OCI-LY7 (cell line): ENCODE results near the gene RAPGEF5. TPM values are rescaled to one million over a fixed set of nuclear protein-coding genes. Genes with fewer than 3 reads are reported as not detected.
A peak's percentile ranks its signal among the peaks of the same experiment; 100 is the strongest.

ENCODE experiments used
- BruUV-seq: library from RNA; stranded (reverse); fragments of 400-500 nt; replicated peaks from 2 replicates; lab custom pipeline; 2021; lab: Mats Ljungman, UMichigan
- CTCF ChIA-PET: fragments of 300-600 bp; sonication (Branson Sonifier 250); formaldehyde crosslinking; loops from one replicate; lab custom pipeline; 2022; ENCODE audit warnings: antibody characterized with exemption; ENCODE audit not compliant: unreplicated experiment; lab: Charles Lee
- POLR2A ChIA-PET: fragments of 300-600 bp; sonication (Branson Sonifier 250); formaldehyde crosslinking; loops from one replicate; lab custom pipeline; 2022; ENCODE audit warnings: antibody characterized with exemption; lab: Charles Lee
- DNase-seq: peaks from one replicate; pipeline ENCODE4 v3.0.0-alpha.2; 2015; ENCODE audit warnings: low spot score
- H2AFZ ChIP-seq: fragments of 200-600 bp; sonication (generic), shearing (Covaris generic); 2 replicates; pipeline ENCODE4 v1.6.1; 2014; ENCODE audit warnings: mild to moderate bottlenecking, antibody characterized with exemption, low read length, moderate library complexity
- H3K27ac ChIP-seq: fragments of 200-600 bp; sonication (generic); 2 replicates; pipeline ENCODE4 v1.5.1; 2014; ENCODE audit warnings: mixed run types, low read depth, mild to moderate bottlenecking, moderate library complexity, low read length, inconsistent platforms; ENCODE audit not compliant: poor library complexity, severe bottlenecking
- H3K36me3 ChIP-seq: fragments of 200-600 bp; sonication (generic); 2 replicates; pipeline ENCODE4 v1.6.1; 2014; ENCODE audit warnings: mild to moderate bottlenecking, antibody characterized with exemption, low read length, moderate library complexity, mixed read lengths; ENCODE audit not compliant: insufficient read depth
- H3K4me1 ChIP-seq: fragments of 200-600 bp; sonication (generic); 2 replicates; pipeline ENCODE4 v1.5.1; 2014; ENCODE audit warnings: mild to moderate bottlenecking, low read length; ENCODE audit not compliant: insufficient read depth, poor library complexity, severe bottlenecking
- H3K4me2 ChIP-seq: fragments of 200-600 bp; sonication (generic); 2 replicates; pipeline ENCODE4 v1.6.1; 2014; ENCODE audit warnings: mild to moderate bottlenecking, low read length
- H3K4me3 ChIP-seq: fragments of 200-600 bp; sonication (generic); 2 replicates; pipeline ENCODE4 v1.5.1; 2014; ENCODE audit warnings: mild to moderate bottlenecking, low read depth, low read length; ENCODE audit not compliant: poor library complexity, severe bottlenecking
- H3K79me2 ChIP-seq: fragments of 200-600 bp; sonication (generic); 2 replicates; pipeline ENCODE4 v1.6.1; 2016; ENCODE audit warnings: low read depth, mild to moderate bottlenecking, low read length, moderate library complexity, mixed read lengths; ENCODE audit not compliant: insufficient read depth
- H3K9me2 ChIP-seq: fragments of 200-600 bp; sonication (generic); 2 replicates; pipeline ENCODE4 v1.6.1; 2016; ENCODE audit warnings: mild to moderate bottlenecking, low read length, mixed read lengths; ENCODE audit not compliant: insufficient read depth
- H3K9me3 ChIP-seq: fragments of 200-600 bp; sonication (generic); 2 replicates; pipeline ENCODE4 v1.6.1; 2014; ENCODE audit warnings: mild to moderate bottlenecking, mixed run types, low read length, mixed read lengths
- H4K20me1 ChIP-seq: fragments of 200-600 bp; sonication (generic); 2 replicates; pipeline ENCODE4 v1.6.1; 2014; ENCODE audit warnings: mild to moderate bottlenecking, antibody characterized with exemption, low read length, moderate library complexity, mixed read lengths; ENCODE audit not compliant: insufficient read depth
- EZH2phosphoT487 ChIP-seq: fragments of 200-600 bp; sonication (generic); IDR thresholded peaks from 2 replicates; pipeline ENCODE4 v1.6.1; 2018; ENCODE audit warnings: low read depth, borderline replicate concordance, mild to moderate bottlenecking, mixed run types, antibody characterized with exemption, low read length, moderate library complexity, mixed read lengths
- intact Hi-C: fragments of 100-400 bp; cut with micrococcal nuclease; formaldehyde crosslinking; loops from one replicate; pipeline ENCODE4 v1.10.0; 2022; ENCODE audit not compliant: unreplicated experiment
- total RNA-seq, 2 experiments: library from RNA; depleted of rRNA in 1 of 2; stranded (reverse); fragments of >200 nt in 1 of 2; shearing (Covaris generic) in 1 of 2; gene quantifications; 2 replicates each; pipeline ENCODE4 v1.2.3, GENCODE V29; 2014 to 2022
- TF ChIP-seq, protein P1 (sequence below): fragments of 200-600 bp; sonication (generic); conservative IDR thresholded peaks from 2 replicates; pipeline ENCODE4 v1.5.1; 2014; ENCODE audit warnings: mild to moderate bottlenecking, antibody characterized with exemption, low read length, moderate library complexity, mixed read lengths

RAPGEF5 gene
- total RNA-seq, 2 experiments from 2014 or later, result 114 to 115 TPM

- Histone ChIP-seq H3K4me2 (peak overlapping the region; percentile 78), H3K9me3 (peaks cover 10% of the 10 kb centered on the region; the same call in 1 of the 2 replicates), H4K20me1 (peaks cover 20% of the 10 kb centered on the region; the same call in 1 of the 2 replicates), H3K4me1 (peaks cover 72% of the 10 kb centered on the region), H3K79me2 (peaks cover 85% of the 10 kb centered on the region), H3K36me3 (peaks cover 76% of the 10 kb centered on the region), H3K27ac (peak overlapping the region; percentile 82), H3K9me2 (no peaks in the 10 kb centered on the region), H3K4me3 (peak overlapping the region; percentile 53), H2AFZ (no peak overlapping the region)
- intact Hi-C loops, result loop anchor here (5.0 to 10.0 kb wide), 2 partner anchors 406 to 662 kb away; partner anchors contain the start of genes CDCA7L and HYCC1
- POLR2A ChIA-PET, result interaction anchor here (0.8 to 3.2 kb wide), 8 partner anchors 10 to 100 kb away, joined by 3 to 13 read pairs (median 6); no protein-coding TSS in a partner anchor
- DNase-seq, result peak; percentile 52
- CTCF ChIA-PET, result no interaction called here
- no TSS peak for BruUV-seq
- TF ChIP-seq, protein P1, sequence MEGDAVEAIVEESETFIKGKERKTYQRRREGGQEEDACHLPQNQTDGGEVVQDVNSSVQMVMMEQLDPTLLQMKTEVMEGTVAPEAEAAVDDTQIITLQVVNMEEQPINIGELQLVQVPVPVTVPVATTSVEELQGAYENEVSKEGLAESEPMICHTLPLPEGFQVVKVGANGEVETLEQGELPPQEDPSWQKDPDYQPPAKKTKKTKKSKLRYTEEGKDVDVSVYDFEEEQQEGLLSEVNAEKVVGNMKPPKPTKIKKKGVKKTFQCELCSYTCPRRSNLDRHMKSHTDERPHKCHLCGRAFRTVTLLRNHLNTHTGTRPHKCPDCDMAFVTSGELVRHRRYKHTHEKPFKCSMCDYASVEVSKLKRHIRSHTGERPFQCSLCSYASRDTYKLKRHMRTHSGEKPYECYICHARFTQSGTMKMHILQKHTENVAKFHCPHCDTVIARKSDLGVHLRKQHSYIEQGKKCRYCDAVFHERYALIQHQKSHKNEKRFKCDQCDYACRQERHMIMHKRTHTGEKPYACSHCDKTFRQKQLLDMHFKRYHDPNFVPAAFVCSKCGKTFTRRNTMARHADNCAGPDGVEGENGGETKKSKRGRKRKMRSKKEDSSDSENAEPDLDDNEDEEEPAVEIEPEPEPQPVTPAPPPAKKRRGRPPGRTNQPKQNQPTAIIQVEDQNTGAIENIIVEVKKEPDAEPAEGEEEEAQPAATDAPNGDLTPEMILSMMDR, result no peak
- TF ChIP-seq EZH2phosphoT487, result no peak
Observed at GRCh38 chr7:22352887-22353286, 4.1 kb downstream of the RAPGEF5 start.

DNA sequence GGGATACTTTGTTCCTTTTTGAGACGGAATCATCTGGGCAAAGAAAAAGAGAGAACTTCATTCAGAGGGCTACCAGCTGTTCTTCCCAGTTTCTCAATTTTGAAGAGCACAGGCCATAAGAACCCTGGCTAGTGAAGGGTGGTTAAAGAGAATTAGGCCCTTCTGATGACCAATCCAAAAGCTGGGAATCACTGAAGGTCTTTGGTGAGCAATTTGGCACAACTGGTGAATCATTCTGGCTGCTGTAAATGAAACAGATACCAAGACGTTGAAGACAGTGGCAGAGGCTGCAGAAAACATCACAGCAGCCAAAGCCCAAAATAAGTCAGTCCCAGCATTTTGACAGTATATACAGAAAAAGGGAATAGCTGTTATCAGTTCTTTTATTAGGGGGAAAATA is 5.1 kb downstream of the RAPGEF5 start:
- peaks cover 10% of the 10 kb centered on the region; the same call in 1 of the 2 replicates for H3K9me3 ChIP-seq
- H3K9me2 ChIP-seq, result no peaks in the 10 kb centered on the region
- DNase-seq, result no peak
- H3K4me1 ChIP-seq, result peaks cover 75% of the 10 kb centered on the region
- no TSS peak for BruUV-seq
- H4K20me1 ChIP-seq, result peaks cover 20% of the 10 kb centered on the region; the same call in 1 of the 2 replicates
- H3K36me3 ChIP-seq, result peaks cover 86% of the 10 kb centered on the region
- ChIA-PET CTCF (interaction anchor here (1.0 kb wide), 1 partner anchor 19 kb away, joined by 3 read pairs; no protein-coding TSS in a partner anchor), POLR2A (interaction anchor here (0.8 to 3.2 kb wide), 13 partner anchors 9 to 101 kb away, joined by 3 to 13 read pairs (median 4); no protein-coding TSS in a partner anchor)
- H2AFZ ChIP-seq, result no peak overlapping the region
- peak overlapping the region; percentile 78 for H3K4me2 ChIP-seq
- H3K4me3 ChIP-seq, result peak overlapping the region; percentile 53
- intact Hi-C loops, result loop anchor here (5.0 to 10.0 kb wide), 2 partner anchors 405 to 663 kb away; partner anchors contain the start of genes CDCA7L and HYCC1
- H3K27ac ChIP-seq, result peak overlapping the region; percentile 82
- peaks cover 96% of the 10 kb centered on the region for H3K79me2 ChIP-seq
- TF ChIP-seq, protein P1, result no peak
- no peak for TF ChIP-seq EZH2phosphoT487

- ChIA-PET POLR2A (interaction anchor here (0.6 to 3.2 kb wide), 19 partner anchors 9 to 669 kb away, joined by 3 to 12 read pairs (median 4); no protein-coding TSS in a partner anchor), CTCF (no interaction called here)
- H3K4me2 ChIP-seq, result peak overlapping the region; percentile 78
- BruUV-seq, result no TSS peak
- H3K9me3 ChIP-seq, result peaks cover 10% of the 10 kb centered on the region; the same call in 1 of the 2 replicates
- H2AFZ ChIP-seq, result no peak overlapping the region
- intact Hi-C loops, result loop anchor here (5.0 to 10.0 kb wide), 2 partner anchors 404 to 663 kb away; partner anchors contain the start of genes CDCA7L and HYCC1
- TF ChIP-seq, protein P1, result no peak
- TF ChIP-seq EZH2phosphoT487, result no peak
- peaks cover 92% of the 10 kb centered on the region for H3K36me3 ChIP-seq
- peak overlapping the region; percentile 53 for H3K4me3 ChIP-seq
- peaks cover 80% of the 10 kb centered on the region for H3K4me1 ChIP-seq
- no peaks in the 10 kb centered on the region for H3K9me2 ChIP-seq
- H4K20me1 ChIP-seq, result peaks cover 23% of the 10 kb centered on the region; the same call in 1 of the 2 replicates
- DNase-seq, result peak; percentile 76
- H3K79me2 ChIP-seq, result peaks cover 100% of the 10 kb centered on the region
- peak overlapping the region; percentile 82 for H3K27ac ChIP-seq
Observed at GRCh38 chr7:22351329-22351692, 5.6 kb downstream of the RAPGEF5 start.
